Activated CD8-positive, alpha-beta T cell treated with anti-CD3 and anti-CD28 coated beads for 36 hours (primary cell): ENCODE data around the gene SYNGR2. TPM values are rescaled to one million over a fixed set of nuclear protein-coding genes. Genes with fewer than 3 reads are reported as not detected.
"Not testable (repeated sequence)": the region's sequence is repeated elsewhere in the genome, so short reads cannot be mapped to it uniquely, and the experiment has no call there.

Experiments used
- ATAC-seq: fragments of 200-7000 bp; cut with Tn5 transposase; one replicate; pipeline ENCODE4 v1.10.0; 2021; ENCODE audit warnings: mild to moderate bottlenecking, moderate library complexity
- CTCF ChIA-PET: fragments of 350-600 bp; sonication (Branson Sonifier 250); formaldehyde crosslinking; loops from one replicate; lab custom pipeline; 2021; ENCODE audit warnings: antibody characterized with exemption; lab: Charles Lee
- POLR2A ChIA-PET: fragments of 350-600 bp; sonication (Branson Sonifier 250); formaldehyde crosslinking; loops from one replicate; lab custom pipeline; 2021; ENCODE audit warnings: antibody characterized with exemption; lab: Charles Lee
- DNase-seq: peaks from one replicate; pipeline ENCODE4 v3.0.0-alpha.2; 2020
- H3K27ac Mint-ChIP-seq: one replicate; pipeline ENCODE4 v1.8.0; 2021; ENCODE audit warnings: mild to moderate bottlenecking, mixed read lengths
- H3K27me3 Mint-ChIP-seq: one replicate; pipeline ENCODE4 v1.8.0; 2021; ENCODE audit warnings: mixed read lengths
- H3K36me3 Mint-ChIP-seq: one replicate; pipeline ENCODE4 v1.8.0; 2021; ENCODE audit warnings: low read depth, mixed read lengths
- H3K4me1 Mint-ChIP-seq: one replicate; pipeline ENCODE4 v1.8.0; 2021; ENCODE audit warnings: low read depth, mixed read lengths
- H3K4me3 Mint-ChIP-seq: one replicate; pipeline ENCODE4 v1.8.0; 2021; ENCODE audit warnings: mild to moderate bottlenecking, moderate library complexity, mixed read lengths
- H3K9me3 Mint-ChIP-seq: one replicate; pipeline ENCODE4 v1.8.0; 2021; ENCODE audit warnings: mixed read lengths
- intact Hi-C: fragments of 100-400 bp; cut with micrococcal nuclease; formaldehyde crosslinking; loops from one replicate; pipeline ENCODE4 v1.10.0; 2022
- total RNA-seq, 2 experiments: library from RNA; stranded (reverse); gene quantifications; one replicate each; pipeline ENCODE4 v1.2.3, GENCODE V29; 2021
- TF ChIP-seq, protein P1 (sequence below): fragments of 200-600 bp; IDR thresholded peaks from one replicate; pipeline ENCODE4 v1.8.0; 2022; ENCODE audit warnings: antibody characterized with exemption, mild to moderate bottlenecking

SYNGR2 gene
- total RNA-seq, 2 experiments from 2014 or later = 92.6 to 95.1 TPM

DNA sequence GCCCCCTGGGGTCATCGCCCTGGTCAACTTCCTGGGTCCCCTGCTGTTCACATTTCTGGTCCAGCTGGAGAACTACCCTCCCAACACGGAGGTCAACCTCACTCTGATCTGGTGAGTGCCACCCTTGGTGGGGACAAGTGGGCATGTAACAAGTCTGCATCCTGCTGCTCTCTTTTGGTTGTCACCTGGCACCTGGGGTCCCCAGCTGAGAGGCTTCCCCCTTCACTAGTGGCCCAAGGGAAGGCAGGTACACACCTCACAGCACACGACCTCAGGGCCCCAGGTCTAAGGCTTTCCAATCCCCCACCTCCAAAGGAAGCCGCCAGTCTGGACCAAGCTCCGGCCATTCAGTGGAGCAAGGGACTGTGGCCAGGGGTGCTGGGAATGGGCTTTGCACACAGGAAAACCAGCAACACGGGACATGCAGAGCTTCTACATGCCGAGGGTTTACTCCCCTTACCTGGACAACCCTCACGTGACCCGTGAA lies 33.4 kb upstream of the SYNGR2 start:
- POLR2A ChIA-PET = interaction anchor here (1.2 to 19.2 kb wide), 11 partner anchors 4 to 51 kb away, joined by 3 to 335 read pairs (median 7); partner anchors contain the start of genes AFMID, C17orf99, TK1 and TMC6
- no peak for DNase-seq
- intact Hi-C loops = no loop called here
- ATAC-seq = no peak
- no peaks in the 10 kb centered on the region for H3K27me3 Mint-ChIP-seq
- TF ChIP-seq, protein P1, sequence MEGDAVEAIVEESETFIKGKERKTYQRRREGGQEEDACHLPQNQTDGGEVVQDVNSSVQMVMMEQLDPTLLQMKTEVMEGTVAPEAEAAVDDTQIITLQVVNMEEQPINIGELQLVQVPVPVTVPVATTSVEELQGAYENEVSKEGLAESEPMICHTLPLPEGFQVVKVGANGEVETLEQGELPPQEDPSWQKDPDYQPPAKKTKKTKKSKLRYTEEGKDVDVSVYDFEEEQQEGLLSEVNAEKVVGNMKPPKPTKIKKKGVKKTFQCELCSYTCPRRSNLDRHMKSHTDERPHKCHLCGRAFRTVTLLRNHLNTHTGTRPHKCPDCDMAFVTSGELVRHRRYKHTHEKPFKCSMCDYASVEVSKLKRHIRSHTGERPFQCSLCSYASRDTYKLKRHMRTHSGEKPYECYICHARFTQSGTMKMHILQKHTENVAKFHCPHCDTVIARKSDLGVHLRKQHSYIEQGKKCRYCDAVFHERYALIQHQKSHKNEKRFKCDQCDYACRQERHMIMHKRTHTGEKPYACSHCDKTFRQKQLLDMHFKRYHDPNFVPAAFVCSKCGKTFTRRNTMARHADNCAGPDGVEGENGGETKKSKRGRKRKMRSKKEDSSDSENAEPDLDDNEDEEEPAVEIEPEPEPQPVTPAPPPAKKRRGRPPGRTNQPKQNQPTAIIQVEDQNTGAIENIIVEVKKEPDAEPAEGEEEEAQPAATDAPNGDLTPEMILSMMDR = no peak
- CTCF ChIA-PET = interaction anchor here (0.8 to 6.4 kb wide), 10 partner anchors 10 to 52 kb away, joined by 3 to 83 read pairs (median 7); partner anchors contain the start of genes TK1 and TMC6
- no peaks in the 10 kb centered on the region for H3K9me3 Mint-ChIP-seq
- no peak overlapping the region for H3K4me3 Mint-ChIP-seq
- peaks cover 66% of the 10 kb centered on the region for H3K4me1 Mint-ChIP-seq
- no peak overlapping the region for H3K27ac Mint-ChIP-seq
- peaks cover 72% of the 10 kb centered on the region for H3K36me3 Mint-ChIP-seq

DNA sequence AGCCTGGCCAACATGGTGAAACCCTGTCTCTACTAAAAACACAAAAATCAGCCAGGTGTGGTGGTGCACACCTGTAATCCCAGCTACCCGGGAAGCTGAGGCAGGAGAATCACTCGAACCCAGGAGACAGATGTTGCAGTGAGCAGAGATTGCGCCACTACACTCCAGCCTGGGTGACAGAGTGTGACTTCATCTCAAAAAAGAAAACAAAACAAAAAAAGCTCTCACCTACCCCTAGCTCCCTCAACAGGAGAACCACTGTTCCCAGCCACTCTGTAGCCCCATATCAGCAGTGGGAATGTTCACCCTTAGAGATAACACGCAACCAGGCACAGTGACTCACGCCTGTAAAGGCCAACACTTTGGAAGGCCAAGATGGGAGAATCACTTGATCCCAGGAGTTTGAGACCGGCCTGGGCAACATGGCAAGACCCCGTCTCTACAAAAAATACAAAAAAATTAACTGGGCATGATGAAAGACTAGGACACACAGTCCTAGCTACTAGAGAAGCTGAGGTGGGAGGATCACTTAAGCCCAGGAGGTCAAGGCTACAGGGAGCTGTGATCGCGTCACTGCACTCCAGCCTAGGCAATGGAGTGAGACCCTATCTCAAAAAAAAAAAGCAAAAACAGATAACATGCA lies 32.4 kb upstream of the SYNGR2 start:
- H3K4me3 Mint-ChIP-seq = no peak overlapping the region
- ChIA-PET CTCF (interaction anchor here (1.3 to 6.4 kb wide), 7 partner anchors 11 to 51 kb away, joined by 3 to 83 read pairs (median 17); partner anchors contain the start of gene TMC6), POLR2A (interaction anchor here (1.2 to 19.2 kb wide), 9 partner anchors 3 to 50 kb away, joined by 3 to 335 read pairs (median 7); partner anchors contain the start of genes AFMID, C17orf99, TK1 and TMC6)
- peaks cover 69% of the 10 kb centered on the region for H3K4me1 Mint-ChIP-seq
- H3K9me3 Mint-ChIP-seq = no peaks in the 10 kb centered on the region
- peak overlapping the region; percentile 50 for H3K27ac Mint-ChIP-seq
- intact Hi-C loops = no loop called here
- H3K36me3 Mint-ChIP-seq = peaks cover 72% of the 10 kb centered on the region
- no peaks in the 10 kb centered on the region for H3K27me3 Mint-ChIP-seq
- TF ChIP-seq, protein P1 = no peak
- ATAC-seq (no peak), DNase-seq (no peak)

DNA sequence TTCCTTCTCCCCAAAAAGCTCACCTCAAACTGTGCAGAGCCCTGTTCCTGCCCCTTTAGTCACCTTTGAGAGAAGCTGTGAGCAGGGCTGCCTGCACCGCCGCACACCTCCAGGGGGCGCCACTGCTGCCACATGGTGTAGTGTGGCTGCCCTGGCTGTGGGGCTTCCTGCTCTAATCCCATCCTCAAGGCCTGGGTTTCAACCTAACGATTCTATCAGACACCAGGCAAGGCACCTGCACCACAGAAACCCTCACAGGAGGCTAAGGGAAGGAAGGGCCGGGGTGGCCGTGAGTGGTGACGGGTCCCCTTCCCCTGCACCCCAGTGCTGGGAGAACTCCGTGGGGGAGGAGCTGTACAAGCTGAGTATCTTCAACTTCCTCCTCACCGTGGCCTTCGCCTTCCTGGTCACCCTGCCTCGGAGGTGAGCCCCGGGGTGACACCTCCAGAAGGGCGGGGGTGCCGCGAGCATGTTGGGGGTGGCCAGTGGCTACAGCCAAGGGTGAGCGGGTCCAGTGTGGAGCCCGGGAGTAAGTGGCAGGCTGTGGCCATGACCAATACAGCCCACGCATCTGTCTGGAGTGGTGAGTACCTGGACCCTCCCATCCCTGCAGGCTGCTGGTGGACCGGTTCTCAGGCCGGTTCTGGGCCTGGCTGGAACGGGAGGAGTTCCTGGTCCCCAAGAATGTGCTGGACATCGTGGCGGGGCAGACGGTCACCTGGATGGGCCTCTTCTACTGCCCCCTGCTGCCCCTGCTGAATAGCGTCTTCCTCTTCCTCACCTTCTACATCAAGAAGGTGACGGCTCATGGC lies 30.8 kb upstream of the SYNGR2 start:
- ChIA-PET POLR2A (interaction anchor here (0.6 to 19.2 kb wide), 8 partner anchors 9 to 36 kb away, joined by 3 to 335 read pairs (median 6); partner anchors contain the start of genes C17orf99, TMC6 and TMC8), CTCF (interaction anchor here (0.9 to 6.4 kb wide), 17 partner anchors 9 to 245 kb away, joined by 3 to 83 read pairs (median 4); partner anchors contain the start of genes AFMID, TK1 and TMC6)
- DNase-seq (peak; percentile 78), ATAC-seq (no peak)
- H3K27me3 Mint-ChIP-seq = no peaks in the 10 kb centered on the region
- intact Hi-C loops = no loop called here
- peak overlapping the region; percentile 74 for H3K27ac Mint-ChIP-seq
- H3K36me3 Mint-ChIP-seq = peaks cover 74% of the 10 kb centered on the region
- H3K4me1 Mint-ChIP-seq = peaks cover 80% of the 10 kb centered on the region
- H3K9me3 Mint-ChIP-seq = no peaks in the 10 kb centered on the region
- TF ChIP-seq, protein P1 = peak; percentile 91
- H3K4me3 Mint-ChIP-seq = peak overlapping the region; percentile 33

DNA sequence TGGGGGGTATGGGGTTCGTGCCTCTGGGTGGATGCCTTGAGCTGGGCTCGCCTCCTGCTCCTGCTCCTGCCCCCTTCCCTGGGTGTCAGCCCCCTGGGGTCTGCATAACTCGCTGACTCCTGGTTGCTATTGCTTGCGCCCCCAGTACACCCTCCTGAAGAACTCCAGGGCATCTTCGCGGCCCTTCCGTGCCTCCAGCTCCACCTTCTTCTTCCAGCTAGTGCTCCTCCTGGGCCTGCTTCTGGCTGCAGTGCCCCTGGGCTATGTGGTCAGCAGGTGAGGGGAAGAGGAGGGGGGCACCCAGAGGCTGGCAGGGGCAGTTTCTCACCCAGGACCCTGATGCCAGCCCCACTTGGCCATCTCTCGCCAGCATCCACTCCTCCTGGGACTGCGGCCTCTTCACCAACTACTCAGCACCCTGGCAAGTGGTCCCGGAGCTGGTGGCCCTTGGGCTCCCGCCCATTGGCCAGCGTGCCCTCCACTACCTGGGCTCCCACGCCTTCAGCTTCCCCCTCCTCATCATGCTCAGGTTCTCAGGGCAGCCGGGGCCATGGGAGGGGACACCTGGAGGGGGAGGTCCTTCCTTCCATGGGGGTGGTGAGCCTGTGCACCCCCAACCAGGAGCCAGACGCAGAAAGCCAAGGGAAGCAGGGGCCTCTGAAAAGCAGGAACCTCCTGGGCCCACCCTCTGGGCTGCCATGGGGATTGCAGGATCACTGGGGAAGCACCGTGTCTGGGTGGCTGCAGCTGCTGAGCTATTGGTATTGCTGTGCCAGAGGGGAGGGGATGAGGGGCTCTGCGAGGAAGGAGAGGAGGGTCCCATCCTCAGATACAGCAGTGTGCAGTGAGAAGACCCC lies 29.9 kb upstream of the SYNGR2 start:
- no peak for DNase-seq
- ChIA-PET CTCF (interaction anchor here (0.9 to 6.4 kb wide), 15 partner anchors 8 to 244 kb away, joined by 3 to 83 read pairs (median 4); partner anchors contain the start of genes AFMID, TK1 and TMC6), POLR2A (interaction anchor here (0.6 to 19.2 kb wide), 7 partner anchors 8 to 48 kb away, joined by 3 to 335 read pairs (median 5); partner anchors contain the start of genes C17orf99, TK1, TMC6 and TMC8)
- peaks cover 68% of the 10 kb centered on the region for H3K36me3 Mint-ChIP-seq
- peaks cover 80% of the 10 kb centered on the region for H3K4me1 Mint-ChIP-seq
- ATAC-seq = no peak
- TF ChIP-seq, protein P1 = no peak
- H3K27me3 Mint-ChIP-seq = no peaks in the 10 kb centered on the region
- no peak overlapping the region for H3K27ac Mint-ChIP-seq
- H3K9me3 Mint-ChIP-seq = no peaks in the 10 kb centered on the region
- no peak overlapping the region for H3K4me3 Mint-ChIP-seq
- intact Hi-C loops = no loop called here

DNA sequence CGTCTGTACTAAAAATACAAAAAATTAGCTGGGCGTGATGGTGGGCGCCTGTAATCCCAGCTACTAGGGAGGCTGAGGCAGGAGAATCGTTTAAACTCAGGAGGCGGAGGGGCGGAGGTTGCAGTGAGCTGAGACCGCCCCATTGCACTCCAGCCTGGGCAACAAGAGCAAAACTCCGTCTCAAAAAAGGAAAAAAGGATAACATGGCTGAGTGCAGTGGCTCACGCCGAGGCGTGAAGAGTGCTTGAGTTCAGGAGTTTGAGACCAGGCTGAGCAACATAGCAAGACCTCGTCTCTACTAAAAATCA lies 28.6 kb upstream of the SYNGR2 start:
- H3K27me3 Mint-ChIP-seq = not testable (repeated sequence)

More for the DNA sequence above, 28.6 kb upstream of the SYNGR2 start:
- H3K27ac Mint-ChIP-seq = peak overlapping the region; percentile 85
- H3K4me1 Mint-ChIP-seq = peaks cover 71% of the 10 kb centered on the region
- H3K36me3 Mint-ChIP-seq = peaks cover 54% of the 10 kb centered on the region
- peak overlapping the region; percentile 28 for H3K4me3 Mint-ChIP-seq
- H3K9me3 Mint-ChIP-seq, DNase-seq, ATAC-seq: not testable (repeated sequence)
- ChIA-PET CTCF (interaction anchor here (0.6 to 2.0 kb wide), 5 partner anchors 12 to 54 kb away, joined by 3 to 11 read pairs (median 5); no protein-coding TSS in a partner anchor), POLR2A (interaction anchor here (0.5 to 19.2 kb wide), 7 partner anchors 13 to 36 kb away, joined by 3 to 335 read pairs (median 4); partner anchors contain the start of genes TMC6 and TMC8)
- intact Hi-C loops = loop anchor here (2.0 kb wide), 1 partner anchor 19 kb away; no protein-coding TSS in a partner anchor
